Fibroblast of lung (primary cell): ENCODE data around the gene UBR3. TPM values are rescaled to one million over a fixed set of nuclear protein-coding genes. Genes with fewer than 3 reads are reported as not detected.

Source experiments
- DNase-seq, 2 donors: peaks; one replicate each; pipeline versions ENCODE4 v3.0.0 to v3.0.0-alpha.2; 2010; ENCODE audit warnings: low read depth in 2 of 2
- H2AFZ ChIP-seq: 2 replicates; pipeline ENCODE4 v1.5.1; 2012; ENCODE audit warnings: low read length, control low read depth, inconsistent platforms
- H3K27ac ChIP-seq: 2 replicates; pipeline ENCODE4 v1.5.1; 2011; ENCODE audit warnings: low read length, control low read depth; ENCODE audit not compliant: insufficient read depth
- H3K27me3 ChIP-seq: 2 replicates; pipeline ENCODE4 v1.5.1; 2011; ENCODE audit warnings: mild to moderate bottlenecking, low read length; ENCODE audit not compliant: control insufficient read depth, insufficient read depth
- H3K36me3 ChIP-seq: 2 replicates; pipeline ENCODE4 v1.5.1; 2011; ENCODE audit warnings: low read length; ENCODE audit not compliant: control insufficient read depth, insufficient read depth
- H3K4me1 ChIP-seq: 2 replicates; pipeline ENCODE4 v1.5.1; 2011; ENCODE audit warnings: low read length; ENCODE audit not compliant: control insufficient read depth, insufficient read depth; ENCODE audit errors: extremely low read depth
- H3K4me2 ChIP-seq: 2 replicates; pipeline ENCODE4 v1.5.1; 2011; ENCODE audit warnings: low read length, control low read depth; ENCODE audit not compliant: insufficient read depth; ENCODE audit errors: extremely low read depth
- H3K4me3 ChIP-seq, 4 experiments: fragments of 200-600 bp in 1 of 4; sonication (generic) in 1 of 4; replicated peaks in 1 of 4; 2 replicates each; pipeline ENCODE4 v1.5.1; 2011 to 2016; ENCODE audit warnings: low read length in 4 of 4, low read depth in 3 of 4, mild to moderate bottlenecking in 3 of 4, control low read depth in 2 of 4, inconsistent platforms in 1 of 4, mixed read lengths in 1 of 4; ENCODE audit not compliant: insufficient read depth in 1 of 4; ENCODE audit errors: control extremely low read depth in 1 of 4
- H3K79me2 ChIP-seq: 2 replicates; pipeline ENCODE4 v1.5.1; 2012; ENCODE audit warnings: mild to moderate bottlenecking, low read length, inconsistent platforms; ENCODE audit not compliant: control insufficient read depth, insufficient read depth
- H3K9ac ChIP-seq: 2 replicates; pipeline ENCODE4 v1.5.1; 2011; ENCODE audit warnings: mild to moderate bottlenecking, low read length, control low read depth; ENCODE audit not compliant: insufficient read depth
- H3K9me3 ChIP-seq: 2 replicates; pipeline ENCODE4 v1.5.1; 2012; ENCODE audit warnings: low read depth, low read length; ENCODE audit not compliant: control insufficient read depth, insufficient read depth
- H4K20me1 ChIP-seq: 2 replicates; pipeline ENCODE4 v1.5.1; 2011; ENCODE audit warnings: low read length; ENCODE audit not compliant: control insufficient read depth, insufficient read depth; ENCODE audit errors: extremely low read depth
- CTCF ChIP-seq, 2 donors: IDR thresholded peaks in 1 of 2; conservative IDR thresholded peaks in 1 of 2; 1 replicate in 1 of 2; 2 replicates in 1 of 2; pipeline ENCODE4 v1.5.1; 2011 to 2012; ENCODE audit warnings: low read length in 2 of 2, control low read depth in 1 of 2, inconsistent platforms in 1 of 2, low read depth in 1 of 2, mild to moderate bottlenecking in 1 of 2
- EZH2 ChIP-seq: IDR thresholded peaks from 2 replicates; pipeline ENCODE4 v1.5.1; 2012; ENCODE audit warnings: low read length, control low read depth, mild to moderate bottlenecking; ENCODE audit errors: missing control alignments
- polyA plus RNA-seq, 2 donors: library from polyadenylated mRNA; depleted of rRNA in 1 of 2; stranded (reverse) in 1 of 2; unstranded in 1 of 2; fragments of >200 nt; gene quantifications; 2 replicates each; pipeline ENCODE4 v1.2.1, GENCODE V29; 2011 to 2012; ENCODE audit warnings: missing spikeins in 1 of 2
- total RNA-seq: library from RNA; depleted of rRNA; stranded (reverse); fragments of >200 nt; gene quantifications from 2 replicates; pipeline ENCODE4 v1.2.1, GENCODE V29; 2014

UBR3 gene
- total and polyA plus RNA-seq, 2 donors (not counting 1 experiment from before 2014, with no cell fraction given) = 21.7 to 39.5 TPM

DNA sequence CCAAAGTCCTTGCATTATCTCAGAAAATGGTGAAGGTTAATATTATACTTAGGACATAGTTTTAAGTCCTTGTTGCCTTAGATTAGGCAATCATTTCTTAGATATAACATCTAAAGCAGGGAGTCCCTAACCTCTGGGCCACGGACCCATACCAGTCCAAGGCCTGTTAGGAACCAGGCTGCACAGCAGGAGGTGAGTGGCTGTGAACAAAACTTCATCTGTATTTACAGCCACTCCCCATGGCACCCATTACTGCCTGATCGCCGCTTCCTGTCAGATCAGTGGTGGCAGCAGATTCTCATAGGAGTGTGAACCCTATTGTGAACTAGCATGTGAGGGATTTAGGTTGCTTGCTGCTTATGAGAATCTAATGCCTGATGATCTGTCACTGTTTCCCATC, 264.2 kb downstream of the UBR3 start:
- Histone ChIP-seq H3K36me3 (no peaks in the 10 kb centered on the region), H3K9ac (no peak overlapping the region), H4K20me1 (no peaks in the 10 kb centered on the region), H3K27ac (no peak overlapping the region), H3K4me3 (no peak overlapping the region), H3K79me2 (no peaks in the 10 kb centered on the region), H2AFZ (no peak overlapping the region), H3K4me2 (no peak overlapping the region), H3K4me1 (no peaks in the 10 kb centered on the region), H3K27me3 (no peaks in the 10 kb centered on the region), H3K9me3 (no peaks in the 10 kb centered on the region)
- DNase-seq = no peak
- TF ChIP-seq EZH2 = no peak
- no peak for TF ChIP-seq CTCF (conservative IDR thresholded peaks at IDR 0.05 in 1 of 2, IDR thresholded peaks at IDR 0.05 in 1 of 2; ENCODE audit: low read depth in 1 of 2, low read length in 2 of 2)

- no peaks in the 10 kb centered on the region for H3K36me3 ChIP-seq
- no peak overlapping the region for H3K4me3 ChIP-seq
- H3K27ac ChIP-seq = no peak overlapping the region
- H3K27me3 ChIP-seq = no peaks in the 10 kb centered on the region
- no peaks in the 10 kb centered on the region for H3K79me2 ChIP-seq
- no peaks in the 10 kb centered on the region for H4K20me1 ChIP-seq
- H3K9me3 ChIP-seq = no peaks in the 10 kb centered on the region
- TF ChIP-seq EZH2 (no peak), CTCF (conservative IDR thresholded peaks at IDR 0.05 in 1 of 2, IDR thresholded peaks at IDR 0.05 in 1 of 2; ENCODE audit: low read depth in 1 of 2, low read length in 2 of 2) (no peak)
- DNase-seq = peak; percentile 18 to 23
- H2AFZ ChIP-seq = no peak overlapping the region
- no peak overlapping the region for H3K9ac ChIP-seq
- no peaks in the 10 kb centered on the region for H3K4me1 ChIP-seq
- no peak overlapping the region for H3K4me2 ChIP-seq
Observed at GRCh38 chr2:170092436-170093060, 265.3 kb downstream of the UBR3 start.

GRCh38 chr2:170095380-170095779, 268.1 kb downstream of the UBR3 start:
- Histone ChIP-seq H4K20me1 (no peaks in the 10 kb centered on the region), H3K4me3 (no peak overlapping the region), H3K27ac (no peak overlapping the region), H3K36me3 (no peaks in the 10 kb centered on the region), H3K4me2 (no peak overlapping the region), H3K79me2 (no peaks in the 10 kb centered on the region), H3K4me1 (no peaks in the 10 kb centered on the region), H2AFZ (no peak overlapping the region), H3K27me3 (no peaks in the 10 kb centered on the region), H3K9me3 (no peaks in the 10 kb centered on the region), H3K9ac (no peak overlapping the region)
- DNase-seq = no peak
- no peak for TF ChIP-seq EZH2
